M059J (cell line): ENCODE measurements around the gene UGT2B7. TPM values are rescaled to one million over a fixed set of nuclear protein-coding genes. Genes with fewer than 3 reads are reported as not detected.
A peak's percentile ranks its signal among the peaks of the same experiment; 100 is the strongest.

Experiments used
- DNase-seq: peaks from one replicate; pipeline ENCODE4 v3.0.0-alpha.2; 2012; ENCODE audit warnings: low read depth
- total RNA-seq: library from RNA; depleted of rRNA; stranded (reverse); fragments of >200 nt; shearing (Covaris generic); gene quantifications from 2 replicates; pipeline ENCODE4 v1.2.3, GENCODE V29; 2014; rRNA removed

The UGT2B7 gene
- total RNA-seq, 1 experiment from 2014 or later = 0.99 TPM

- peak; percentile 2 for DNase-seq
These were observed 60.6 kb downstream of the UGT2B7 start for GRCh38 chr4:69156913-69157312.

Other genes with a start within 250 kb of the UGT2B7 start
- not detected in 2 replicates for gene UGT2A3, start 144.7 kb upstream of the UGT2B7 start, total RNA-seq
- gene UGT2B11, start 118.3 kb downstream of the UGT2B7 start, total RNA-seq = not detected in 2 replicates
- not detected in 2 replicates for gene UGT2B28, start 184.0 kb downstream of the UGT2B7 start, total RNA-seq